ENCODE data around the gene CFAP74.
A peak's percentile ranks its signal among the peaks of the same experiment; 100 is the strongest.

CFAP74 gene

GRCh38 chr1:2018217-2019171, 14.9 kb upstream of the CFAP74 start:
- DNase-seq: no peak

- no peak for DNase-seq
Measured at GRCh38 chr1:2016123-2016522, 12.5 kb upstream of the CFAP74 start.

GRCh38 chr1:2014741-2015735, 11.5 kb upstream of the CFAP74 start:
- DNase-seq: no peak

- DNase-seq: no peak
Measured at GRCh38 chr1:2014181-2014580, 10.6 kb upstream of the CFAP74 start.

- no peak for DNase-seq
Measured at GRCh38 chr1:2009101-2010053, 5.8 kb upstream of the CFAP74 start.

GRCh38 chr1:2004856-2005255, 1.3 kb upstream of the CFAP74 start:
- DNase-seq: no peak

GRCh38 chr1:2001773-2002411, 1.7 kb downstream of the CFAP74 start:
- DNase-seq: no peak

- no peak for DNase-seq
Measured at GRCh38 chr1:2000850-2001249, 2.7 kb downstream of the CFAP74 start.

- DNase-seq: no peak
Measured at GRCh38 chr1:2000432-2000831, 3.2 kb downstream of the CFAP74 start.

- DNase-seq: no peak
Measured at GRCh38 chr1:1997576-1997975, 6.0 kb downstream of the CFAP74 start.

- peak; percentile 73 to 81 (median 79) for DNase-seq
Measured at GRCh38 chr1:1996207-1996651, 7.4 kb downstream of the CFAP74 start.

GRCh38 chr1:1994536-1994935, 9.1 kb downstream of the CFAP74 start:
- DNase-seq: no peak

GRCh38 chr1:1990222-1990621, 13.4 kb downstream of the CFAP74 start:
- DNase-seq: no peak

- no peak for DNase-seq
Measured at GRCh38 chr1:1989789-1990188, 13.8 kb downstream of the CFAP74 start.

GRCh38 chr1:1989102-1989542, 14.5 kb downstream of the CFAP74 start:
- DNase-seq: no peak

- DNase-seq: no peak
Measured at GRCh38 chr1:1988061-1988945, 15.3 kb downstream of the CFAP74 start.

- no peak for DNase-seq
Measured at GRCh38 chr1:1987142-1987510, 16.5 kb downstream of the CFAP74 start.

GRCh38 chr1:1986451-1987141, 17.0 kb downstream of the CFAP74 start:
- no peak for DNase-seq

GRCh38 chr1:1985375-1986050, 18.1 kb downstream of the CFAP74 start:
- DNase-seq: no peak

Measured in suppressor macrophage treated with lipopolysaccharide for 1 hour (primary cell).